Endothelial cell of umbilical vein (primary cell): ENCODE data around the gene FAM120B. TPM values are rescaled to one million over a fixed set of nuclear protein-coding genes. Genes with fewer than 3 reads are reported as not detected.

Experiments used
- BruUV-seq: library from RNA; stranded (reverse); fragments of 400-500 nt; replicated peaks from 2 replicates; lab custom pipeline; 2021; lab: Mats Ljungman, UMichigan
- CTCF ChIA-PET: fragments of 300-600, 350-600 bp; sonication (Branson Sonifier 250); formaldehyde crosslinking; loops from one replicate; lab custom pipeline; 2021; ENCODE audit warnings: antibody characterized with exemption, inconsistent platforms; lab: Charles Lee
- POLR2A ChIA-PET: fragments of 300-600, 350-600 bp; sonication (Branson Sonifier 250); formaldehyde crosslinking; loops from one replicate; lab custom pipeline; 2021; ENCODE audit warnings: antibody characterized with exemption, inconsistent platforms; lab: Charles Lee
- DNase-seq: peaks from one replicate; pipeline ENCODE4 v3.0.0-alpha.2; 2011; ENCODE audit warnings: low read depth, low spot score
- FAIRE-seq: peaks from 2 replicates; lab custom pipeline; 2011; peaks lifted over from hg19 to GRCh38; lab: Jason Lieb, UNC
- H2AFZ ChIP-seq: 2 replicates; pipeline ENCODE4 v1.6.0; 2012; ENCODE audit warnings: low read depth, low read length, control low read depth, inconsistent platforms
- H3K27ac ChIP-seq: 2 replicates; pipeline ENCODE4 v1.5.1; 2011; ENCODE audit warnings: low read depth, mild to moderate bottlenecking, control low read depth, low read length, moderate library complexity; ENCODE audit not compliant: insufficient read depth
- H3K27me3 ChIP-seq, 2 experiments: 2 replicates each; pipeline versions ENCODE4 v1.6.0 to v1.6.1; 2011; ENCODE audit warnings: low read length in 2 of 2, mixed read lengths in 1 of 2; ENCODE audit not compliant: control insufficient read depth in 2 of 2, insufficient read depth in 2 of 2
- H3K36me3 ChIP-seq, 2 experiments: 2 replicates in 1 of 2; 3 replicates in 1 of 2; pipeline ENCODE4 v1.5.1; 2011; ENCODE audit warnings: low read length in 2 of 2, mild to moderate bottlenecking in 1 of 2, moderate library complexity in 1 of 2; ENCODE audit not compliant: control insufficient read depth in 2 of 2, insufficient read depth in 2 of 2; ENCODE audit errors: extremely low read depth in 1 of 2
- H3K4me1 ChIP-seq: 3 replicates; pipeline ENCODE4 v1.5.1; 2011; ENCODE audit warnings: mild to moderate bottlenecking, low read length; ENCODE audit not compliant: control insufficient read depth, insufficient read depth; ENCODE audit errors: extremely low read depth
- H3K4me2 ChIP-seq: 2 replicates; pipeline ENCODE4 v1.6.1; 2011; ENCODE audit warnings: low read length, control low read depth, mixed read lengths; ENCODE audit not compliant: insufficient read depth
- H3K4me3 ChIP-seq, 3 experiments: fragments of 200-600 bp in 1 of 3; sonication (generic), shearing (Covaris generic) in 1 of 3; replicated peaks in 1 of 3; 2 replicates each; pipeline ENCODE4 v1.5.1; 2011 to 2016; ENCODE audit warnings: control low read depth in 3 of 3, low read length in 3 of 3, mild to moderate bottlenecking in 2 of 3, inconsistent platforms in 1 of 3, low read depth in 1 of 3, moderate library complexity in 1 of 3; ENCODE audit not compliant: insufficient read depth in 1 of 3
- H3K79me2 ChIP-seq: 2 replicates; pipeline ENCODE4 v1.6.0; 2012; ENCODE audit warnings: low read length, inconsistent platforms; ENCODE audit not compliant: control insufficient read depth, insufficient read depth
- H3K9ac ChIP-seq: replicated peaks from 2 replicates; pipeline ENCODE3; 2011; ENCODE audit warnings: low read length, control low read depth; ENCODE audit not compliant: insufficient read depth; ENCODE audit errors: extremely low read depth
- H3K9me1 ChIP-seq: replicated peaks from 3 replicates; pipeline ENCODE4 v1.6.0; 2011; ENCODE audit warnings: mild to moderate bottlenecking, low read length; ENCODE audit not compliant: control insufficient read depth, insufficient read depth; ENCODE audit errors: extremely low read depth
- H3K9me3 ChIP-seq: replicated peaks from 2 replicates; pipeline ENCODE4 v1.5.1; 2012; ENCODE audit warnings: low read length, inconsistent platforms; ENCODE audit not compliant: control insufficient read depth, insufficient read depth
- H4K20me1 ChIP-seq: replicated peaks from 2 replicates; pipeline ENCODE3; 2011; ENCODE audit warnings: mild to moderate bottlenecking, low read length; ENCODE audit not compliant: control insufficient read depth, insufficient read depth; ENCODE audit errors: extremely low read depth
- EZH2 ChIP-seq: IDR thresholded peaks from 2 replicates; pipeline ENCODE4 v1.6.1; 2012; ENCODE audit warnings: borderline replicate concordance, low read depth, mild to moderate bottlenecking, moderate library complexity, low read length, inconsistent platforms; ENCODE audit not compliant: severe bottlenecking
- FOS ChIP-seq: IDR thresholded peaks from 2 replicates; pipeline ENCODE4 v1.6.1; 2011; ENCODE audit warnings: mild to moderate bottlenecking, low read length, moderate library complexity, borderline replicate concordance; ENCODE audit not compliant: insufficient read depth
- GATA2 ChIP-seq: IDR thresholded peaks from 2 replicates; pipeline ENCODE4 v1.7.0; 2011; ENCODE audit warnings: low read depth, mild to moderate bottlenecking, moderate library complexity, mixed read lengths, low read length; ENCODE audit not compliant: insufficient read length, insufficient read depth
- JUN ChIP-seq: IDR thresholded peaks from 2 replicates; pipeline ENCODE4 v1.6.1; 2011; ENCODE audit warnings: borderline replicate concordance, low read depth; ENCODE audit not compliant: insufficient read length, insufficient read depth
- MYC ChIP-seq: IDR thresholded peaks from one replicate; pipeline ENCODE4 v1.6.1; 2011; ENCODE audit warnings: mild to moderate bottlenecking, low read depth, low read length
- POLR2A ChIP-seq: IDR thresholded peaks from 2 replicates; pipeline ENCODE4 v1.6.1; 2012; ENCODE audit warnings: low read depth, mild to moderate bottlenecking, control low read depth, low read length
- POLR2AphosphoS5 ChIP-seq: IDR thresholded peaks from 2 replicates; pipeline ENCODE4 v1.6.1; 2012; ENCODE audit warnings: low read depth, mild to moderate bottlenecking, control low read depth, low read length, moderate library complexity; ENCODE audit not compliant: insufficient read depth
- dilution Hi-C: fragments of 300-500 bp; cut with MboI; formaldehyde crosslinking; loops from one replicate; pipeline ENCODE4 v1.15.0; 2019; ENCODE audit warnings: low sequenced_read_pairs; ENCODE audit not compliant: extremely low pct_ligation_motif_present
- intact Hi-C: fragments of 100-400 bp; cut with micrococcal nuclease; formaldehyde crosslinking; loops from one replicate; pipeline ENCODE4 v1.10.0; 2022
- polyA plus RNA-seq, 4 experiments: library from polyadenylated mRNA; depleted of rRNA in 3 of 4; stranded (reverse) in 3 of 4; unstranded in 1 of 4; fragments of >200 nt; gene quantifications; 2 replicates each; pipeline versions ENCODE4 v1.2.1 to v1.2.3, GENCODE V29; 2011 to 2012; ENCODE audit warnings: missing spikeins in 1 of 4
- total RNA-seq: library from RNA; stranded (reverse); gene quantifications from 2 replicates; pipeline ENCODE4 v1.2.3, GENCODE V29; 2021
- TF ChIP-seq, protein P1 (sequence below): IDR thresholded peaks from 2 replicates; pipeline ENCODE4 v1.6.1; 2011; ENCODE audit not compliant: insufficient read depth, insufficient read length

FAM120B gene
- total and polyA plus RNA-seq, 2 donors (not counting 3 experiments of a cell fraction or from before 2014, with no cell fraction given): 10.8 to 28.2 TPM

GRCh38 chr6:170433163-170434116 lies 126.9 kb downstream of the FAM120B start:
- CTCF ChIA-PET: no interaction called here
- Histone ChIP-seq H3K27me3 (peaks cover 0 to 1% of the 10 kb centered on the region in 2 experiments), H3K9me3 (no peaks in the 10 kb centered on the region), H3K4me3 (no peak overlapping the region), H3K4me2 (no peak overlapping the region), H3K79me2 (no peaks in the 10 kb centered on the region), H3K27ac (no peak overlapping the region), H3K4me1 (peaks cover 5% of the 10 kb centered on the region), H4K20me1 (no peaks in the 10 kb centered on the region), H3K9me1 (no peaks in the 10 kb centered on the region), H3K36me3 (no peaks in the 10 kb centered on the region), H2AFZ (no peak overlapping the region), H3K9ac (no peak overlapping the region)
- dilution Hi-C loops (no loop called here), intact Hi-C loops (no loop called here)
- no peak for DNase-seq
- FAIRE-seq: no peak
- BruUV-seq: no TSS peak
- POLR2A ChIA-PET: no interaction called here
- TF ChIP-seq, protein P1, sequence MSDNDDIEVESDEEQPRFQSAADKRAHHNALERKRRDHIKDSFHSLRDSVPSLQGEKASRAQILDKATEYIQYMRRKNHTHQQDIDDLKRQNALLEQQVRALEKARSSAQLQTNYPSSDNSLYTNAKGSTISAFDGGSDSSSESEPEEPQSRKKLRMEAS: no peak
- TF ChIP-seq POLR2AphosphoS5: no peak
- TF ChIP-seq MYC: no peak
- no peak for TF ChIP-seq POLR2A
- TF ChIP-seq FOS: no peak
- no peak for TF ChIP-seq EZH2
- no peak for TF ChIP-seq GATA2
- TF ChIP-seq JUN: no peak
